ENCODE data around the gene PSAP. TPM values are rescaled to one million over a fixed set of nuclear protein-coding genes. Genes with fewer than 3 reads are reported as not detected.

PSAP gene
- total RNA-seq, 1 experiment from 2014 or later = 114 TPM

DNA sequence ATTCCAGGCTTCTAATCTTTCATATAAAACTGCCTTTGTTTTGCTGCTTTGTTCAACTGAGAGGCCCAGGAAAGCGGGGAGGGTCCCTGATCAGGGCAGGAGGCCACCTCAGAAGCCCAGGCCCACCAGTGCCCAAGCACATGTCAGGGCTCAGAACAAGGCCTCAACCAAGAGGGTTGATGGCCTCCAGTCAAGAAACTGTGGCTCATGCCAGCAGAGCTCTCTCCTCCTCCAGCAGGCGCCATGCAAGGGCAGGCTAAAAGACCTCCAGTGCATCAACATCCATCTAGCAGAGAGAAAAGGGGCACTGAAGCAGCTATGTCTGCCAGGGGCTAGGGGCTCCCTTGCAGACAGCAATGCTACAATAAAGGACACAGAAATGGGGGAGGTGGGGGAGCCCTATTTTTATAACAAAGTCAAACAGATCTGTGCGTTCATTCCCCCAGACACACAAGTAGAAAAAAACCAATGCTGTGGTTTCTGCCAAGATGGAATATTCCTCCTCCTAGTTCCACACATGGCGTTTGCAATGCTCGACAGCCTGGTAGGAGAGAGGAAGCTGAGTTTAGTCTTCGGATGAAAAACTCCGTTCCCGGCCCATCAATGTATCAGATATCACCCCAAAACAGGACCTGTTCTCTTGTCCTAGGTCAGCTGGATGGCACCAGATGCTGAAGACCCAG, 34.0 kb downstream of the PSAP start:
- Histone ChIP-seq H2AFZ (ENCODE audit: low read length) (no peak overlapping the region), H3K4me3 (ENCODE audit: low read length) (no peak overlapping the region), H3K27me3 (ENCODE audit: low read length) (no peaks in the 10 kb centered on the region), H3K27ac (ENCODE audit: low read length) (no peak overlapping the region), H3K36me3 (ENCODE audit: insufficient read depth, low read length) (no peaks in the 10 kb centered on the region; the same call in 1 of the 2 replicates), H3K4me2 (ENCODE audit: low read depth, low read length, poor library complexity, severe bottlenecking) (no peak overlapping the region), H3K9me2 (replicated peaks; ENCODE audit: insufficient read depth, low read length) (no peaks in the 10 kb centered on the region), H3K9ac (ENCODE audit: low read length) (no peak overlapping the region), H3K4me1 (ENCODE audit: low read length) (no peaks in the 10 kb centered on the region), H3K79me2 (ENCODE audit: low read length) (no peaks in the 10 kb centered on the region), H4K20me1 (ENCODE audit: insufficient read depth, low read depth, low read length) (no peaks in the 10 kb centered on the region; the same call in 1 of the 2 replicates), H3K9me3 (ENCODE audit: low read length) (no peaks in the 10 kb centered on the region)
- DNase-seq = no peak

DNA sequence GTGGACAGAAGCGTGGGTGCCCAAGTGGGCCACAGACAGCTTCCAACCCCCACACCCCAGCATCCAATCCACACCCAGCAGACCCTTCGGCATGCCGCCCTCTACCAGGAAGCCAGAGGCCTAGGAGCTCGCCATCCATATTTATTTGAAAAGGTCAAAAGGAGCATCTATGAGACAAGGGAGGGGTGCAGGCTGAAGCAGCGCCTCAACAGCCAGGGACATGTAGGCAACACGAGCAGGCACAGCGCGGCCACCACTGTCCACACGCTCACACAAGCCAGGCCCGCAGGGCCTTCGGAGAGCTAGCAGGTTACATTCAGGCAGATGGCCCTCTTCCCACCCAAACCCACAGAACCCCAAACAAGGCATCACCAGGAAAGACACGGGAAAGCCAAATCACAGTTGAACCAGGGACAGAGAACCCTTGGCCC, 34.6 kb downstream of the PSAP start:
- no peaks in the 10 kb centered on the region for H3K27me3 ChIP-seq (ENCODE audit: low read length)
- no peak for DNase-seq
- H3K9ac ChIP-seq (ENCODE audit: low read length) = no peak overlapping the region
- H4K20me1 ChIP-seq (ENCODE audit: insufficient read depth, low read depth, low read length) = no peaks in the 10 kb centered on the region; the same call in 1 of the 2 replicates
- no peak overlapping the region for H3K4me2 ChIP-seq (ENCODE audit: low read depth, low read length, poor library complexity, severe bottlenecking)
- no peak overlapping the region for H3K27ac ChIP-seq (ENCODE audit: low read length)
- no peaks in the 10 kb centered on the region for H3K79me2 ChIP-seq (ENCODE audit: low read length)
- H3K36me3 ChIP-seq (ENCODE audit: insufficient read depth, low read length) = no peaks in the 10 kb centered on the region; the same call in 1 of the 2 replicates
- H3K4me3 ChIP-seq (ENCODE audit: low read length) = no peak overlapping the region
- no peaks in the 10 kb centered on the region for H3K4me1 ChIP-seq (ENCODE audit: low read length)
- H3K9me2 ChIP-seq (replicated peaks; ENCODE audit: insufficient read depth, low read length) = no peaks in the 10 kb centered on the region
- no peaks in the 10 kb centered on the region for H3K9me3 ChIP-seq (ENCODE audit: low read length)
- no peak overlapping the region for H2AFZ ChIP-seq (ENCODE audit: low read length)

DNA sequence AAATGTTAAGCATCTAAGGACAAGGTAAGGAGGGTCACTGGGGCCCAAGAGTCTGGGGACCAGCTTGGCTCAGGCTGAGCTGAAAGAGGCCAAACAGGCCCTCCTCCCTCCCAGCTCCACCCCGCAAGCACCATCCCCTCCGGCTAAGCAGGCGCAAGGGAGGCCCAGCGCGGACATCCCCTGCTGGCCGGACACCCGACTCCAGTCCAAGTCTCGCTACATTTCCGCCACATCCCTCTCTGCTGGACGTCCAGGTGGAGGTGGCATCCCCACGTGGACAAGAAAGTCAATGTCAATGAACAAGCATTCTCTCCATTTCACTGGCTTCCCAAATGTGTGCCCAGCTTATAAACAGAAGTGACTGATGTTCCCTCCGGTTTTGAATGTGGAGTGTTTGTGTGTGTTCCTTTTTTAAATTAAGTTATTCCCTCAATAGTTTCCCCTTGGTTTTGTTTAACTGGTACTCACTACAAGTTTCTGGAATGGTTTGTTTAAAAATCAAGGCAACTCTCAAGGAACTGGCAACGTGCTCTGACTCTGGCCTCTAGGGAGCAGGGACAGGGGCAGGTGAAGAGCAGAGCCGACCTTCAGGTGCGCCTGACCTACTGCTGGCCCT, 35.4 kb downstream of the PSAP start:
- DNase-seq = no peak
- Histone ChIP-seq H3K9me2 (replicated peaks; ENCODE audit: insufficient read depth, low read length) (no peaks in the 10 kb centered on the region), H3K27me3 (ENCODE audit: low read length) (no peaks in the 10 kb centered on the region), H3K9ac (ENCODE audit: low read length) (no peak overlapping the region), H3K79me2 (ENCODE audit: low read length) (no peaks in the 10 kb centered on the region), H3K27ac (ENCODE audit: low read length) (no peak overlapping the region), H3K36me3 (ENCODE audit: insufficient read depth, low read length) (no peaks in the 10 kb centered on the region; the same call in 1 of the 2 replicates), H3K4me1 (ENCODE audit: low read length) (no peaks in the 10 kb centered on the region), H3K9me3 (ENCODE audit: low read length) (no peaks in the 10 kb centered on the region), H2AFZ (ENCODE audit: low read length) (no peak overlapping the region), H3K4me2 (ENCODE audit: low read depth, low read length, poor library complexity, severe bottlenecking) (no peak overlapping the region), H3K4me3 (ENCODE audit: low read length) (no peak overlapping the region), H4K20me1 (ENCODE audit: insufficient read depth, low read depth, low read length) (no peaks in the 10 kb centered on the region; the same call in 1 of the 2 replicates)

DNA sequence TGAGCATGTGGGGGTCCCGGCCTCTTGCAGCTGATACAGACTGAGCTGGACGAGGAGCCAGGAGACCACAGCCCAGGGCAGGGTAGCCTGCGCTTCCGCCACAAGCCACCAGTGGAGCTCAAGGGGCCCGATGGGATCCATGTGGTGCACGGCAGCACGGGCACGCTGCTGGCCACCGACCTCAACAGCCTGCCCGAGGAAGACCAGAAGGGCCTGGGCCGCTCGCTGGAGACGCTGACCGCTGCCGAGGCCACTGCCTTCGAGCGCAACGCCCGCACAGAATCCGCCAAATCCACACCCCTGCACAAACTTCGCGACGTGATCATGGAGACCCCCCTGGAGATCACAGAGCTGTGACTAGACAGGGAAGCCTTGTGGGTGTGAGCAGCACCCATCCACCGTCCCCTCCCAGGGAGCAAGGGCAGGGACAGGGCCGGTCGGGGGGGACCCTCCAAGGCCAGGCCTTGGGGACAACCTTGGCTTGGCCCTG, 36.1 kb downstream of the PSAP start:
- H3K9ac ChIP-seq (ENCODE audit: low read length) = no peak overlapping the region
- no peaks in the 10 kb centered on the region; the same call in 1 of the 2 replicates for H4K20me1 ChIP-seq (ENCODE audit: insufficient read depth, low read depth, low read length)
- no peak overlapping the region for H3K4me2 ChIP-seq (ENCODE audit: low read depth, low read length, poor library complexity, severe bottlenecking)
- H3K36me3 ChIP-seq (ENCODE audit: insufficient read depth, low read length) = no peaks in the 10 kb centered on the region; the same call in 1 of the 2 replicates
- H3K27ac ChIP-seq (ENCODE audit: low read length) = no peak overlapping the region
- H3K4me3 ChIP-seq (ENCODE audit: low read length) = no peak overlapping the region
- no peaks in the 10 kb centered on the region for H3K9me2 ChIP-seq (replicated peaks; ENCODE audit: insufficient read depth, low read length)
- H3K4me1 ChIP-seq (ENCODE audit: low read length) = no peaks in the 10 kb centered on the region
- H3K27me3 ChIP-seq (ENCODE audit: low read length) = no peaks in the 10 kb centered on the region
- no peaks in the 10 kb centered on the region for H3K79me2 ChIP-seq (ENCODE audit: low read length)
- no peaks in the 10 kb centered on the region for H3K9me3 ChIP-seq (ENCODE audit: low read length)
- DNase-seq = no peak
- no peak overlapping the region for H2AFZ ChIP-seq (ENCODE audit: low read length)

DNA sequence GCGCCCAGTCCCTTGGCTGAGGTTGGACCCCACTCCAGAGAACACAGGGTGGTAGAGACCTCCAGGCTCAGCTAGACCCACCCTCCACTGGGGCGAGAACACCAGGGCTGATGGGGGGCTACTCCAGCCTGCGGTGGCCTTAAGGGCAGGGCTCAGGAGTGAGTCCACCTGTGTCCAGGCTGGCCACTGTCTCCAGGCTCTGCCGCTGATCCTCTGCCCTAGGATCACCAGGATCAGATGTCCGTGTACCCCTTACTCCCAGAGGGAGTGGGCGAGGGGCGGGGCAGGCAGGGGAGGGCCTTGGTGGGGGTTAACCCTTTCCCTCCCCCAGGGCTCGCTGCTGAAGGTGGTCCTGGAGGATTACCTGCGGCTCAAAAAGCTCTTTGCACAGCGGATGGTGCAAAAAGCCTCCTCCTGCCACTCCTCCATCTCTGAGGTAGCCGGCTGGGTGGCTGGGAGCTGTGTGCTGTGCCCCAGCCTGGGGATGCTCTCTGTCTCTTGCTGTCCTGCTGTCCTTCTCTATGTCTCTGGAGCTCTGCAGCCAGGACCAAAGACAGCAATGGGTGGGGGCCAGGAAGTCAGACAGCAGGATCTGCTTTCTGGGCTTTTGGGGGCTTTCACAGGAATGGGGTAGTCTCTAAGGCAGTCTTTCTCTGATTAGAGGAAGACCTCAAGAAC, 38.0 kb downstream of the PSAP start:
- Histone ChIP-seq H3K27ac (ENCODE audit: low read length) (no peak overlapping the region), H3K4me2 (ENCODE audit: low read depth, low read length, poor library complexity, severe bottlenecking) (no peak overlapping the region), H3K36me3 (ENCODE audit: insufficient read depth, low read length) (no peaks in the 10 kb centered on the region; the same call in 1 of the 2 replicates), H3K9me2 (replicated peaks; ENCODE audit: insufficient read depth, low read length) (no peaks in the 10 kb centered on the region), H4K20me1 (ENCODE audit: insufficient read depth, low read depth, low read length) (no peaks in the 10 kb centered on the region), H3K79me2 (ENCODE audit: low read length) (no peaks in the 10 kb centered on the region), H3K9me3 (ENCODE audit: low read length) (no peaks in the 10 kb centered on the region), H3K4me1 (ENCODE audit: low read length) (no peaks in the 10 kb centered on the region), H3K27me3 (ENCODE audit: low read length) (no peaks in the 10 kb centered on the region), H3K9ac (ENCODE audit: low read length) (no peak overlapping the region), H2AFZ (ENCODE audit: low read length) (no peak overlapping the region), H3K4me3 (ENCODE audit: low read length) (no peak overlapping the region)
- DNase-seq = no peak

DNA sequence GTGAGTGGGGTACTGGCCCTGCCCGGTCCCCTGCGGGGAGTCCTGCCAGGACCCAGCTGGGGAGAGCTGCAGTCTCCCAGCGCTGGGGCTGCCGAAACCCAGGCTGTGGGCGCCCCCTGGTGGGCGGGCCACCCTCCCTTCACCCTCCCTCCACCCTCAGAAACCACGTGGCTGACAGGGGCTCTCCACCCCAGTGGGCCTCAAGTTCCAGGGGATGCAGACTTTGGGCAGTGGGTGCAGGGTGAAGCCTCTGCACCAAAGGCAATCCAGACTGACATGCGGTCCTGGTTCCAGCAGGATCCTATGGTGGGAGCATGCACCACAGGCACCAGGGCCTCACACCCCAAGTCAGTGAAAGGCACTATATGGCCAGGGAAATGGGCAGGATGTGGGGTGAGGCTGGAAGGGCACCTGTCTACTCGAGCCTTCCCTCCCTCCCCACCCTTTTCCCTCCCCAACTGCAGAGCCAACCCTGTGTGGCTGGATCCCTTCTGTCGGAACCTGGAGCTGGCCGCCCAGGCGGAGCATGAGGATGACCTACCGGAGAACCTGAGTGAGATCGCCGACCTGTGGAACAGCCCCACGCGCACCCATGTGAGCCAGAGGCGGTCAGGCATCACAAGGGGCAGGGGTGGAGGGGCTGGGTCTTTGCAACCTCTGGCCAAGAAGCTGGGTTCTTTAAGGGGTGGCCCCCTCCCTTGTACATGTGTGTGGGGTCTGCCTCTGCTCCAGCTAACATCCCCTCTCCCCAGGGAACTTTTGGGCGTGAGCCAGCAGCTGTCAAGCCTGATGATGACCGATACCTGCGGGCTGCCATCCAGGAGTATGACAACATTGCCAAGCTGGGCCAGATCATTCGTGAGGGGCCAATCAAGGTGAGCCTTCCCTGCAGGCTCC, 38.8 kb downstream of the PSAP start:
- no peaks in the 10 kb centered on the region; the same call in 1 of the 2 replicates for H3K36me3 ChIP-seq (ENCODE audit: insufficient read depth, low read length)
- H3K27ac ChIP-seq (ENCODE audit: low read length) = no peak overlapping the region
- no peak overlapping the region for H3K4me3 ChIP-seq (ENCODE audit: low read length)
- no peaks in the 10 kb centered on the region for H3K9me3 ChIP-seq (ENCODE audit: low read length)
- H3K4me2 ChIP-seq (ENCODE audit: low read depth, low read length, poor library complexity, severe bottlenecking) = no peak overlapping the region
- no peaks in the 10 kb centered on the region for H3K4me1 ChIP-seq (ENCODE audit: low read length)
- H3K9me2 ChIP-seq (replicated peaks; ENCODE audit: insufficient read depth, low read length) = no peaks in the 10 kb centered on the region
- H3K27me3 ChIP-seq (ENCODE audit: low read length) = no peaks in the 10 kb centered on the region
- H3K9ac ChIP-seq (ENCODE audit: low read length) = no peak overlapping the region
- no peak overlapping the region for H2AFZ ChIP-seq (ENCODE audit: low read length)
- H4K20me1 ChIP-seq (ENCODE audit: insufficient read depth, low read depth, low read length) = no peaks in the 10 kb centered on the region
- no peaks in the 10 kb centered on the region for H3K79me2 ChIP-seq (ENCODE audit: low read length)
- peak; percentile 89 for DNase-seq

DNA sequence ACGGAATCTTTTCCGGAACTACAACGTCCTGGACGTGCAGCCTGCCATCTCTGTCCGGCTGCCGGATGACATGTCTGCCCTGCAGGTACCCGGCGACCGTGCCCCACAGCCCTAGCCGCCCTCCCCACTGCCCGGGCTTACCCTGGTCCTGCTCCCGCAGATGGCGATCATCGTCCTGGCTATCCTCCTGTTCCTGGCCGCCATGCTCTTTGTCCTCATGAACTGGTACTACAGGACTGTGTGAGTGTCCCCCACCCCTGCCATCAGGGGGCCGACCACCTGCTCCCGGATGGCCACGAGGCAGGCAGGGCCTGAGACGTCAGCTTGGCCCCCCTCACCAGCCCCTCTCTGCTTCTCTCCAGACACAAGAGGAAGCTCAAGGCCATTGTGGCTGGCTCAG, 39.7 kb downstream of the PSAP start:
- no peak for DNase-seq

More for the DNA sequence above, 39.7 kb downstream of the PSAP start:
- H3K27ac ChIP-seq (ENCODE audit: low read length) = no peak overlapping the region
- H3K9me3 ChIP-seq (ENCODE audit: low read length) = no peaks in the 10 kb centered on the region
- H3K4me3 ChIP-seq (ENCODE audit: low read length) = no peak overlapping the region
- H3K36me3 ChIP-seq (ENCODE audit: insufficient read depth, low read length) = no peaks in the 10 kb centered on the region
- no peak overlapping the region for H2AFZ ChIP-seq (ENCODE audit: low read length)
- no peak overlapping the region for H3K9ac ChIP-seq (ENCODE audit: low read length)
- no peak overlapping the region for H3K4me2 ChIP-seq (ENCODE audit: low read depth, low read length, poor library complexity, severe bottlenecking)
- H3K9me2 ChIP-seq (replicated peaks; ENCODE audit: insufficient read depth, low read length) = no peaks in the 10 kb centered on the region
- H4K20me1 ChIP-seq (ENCODE audit: insufficient read depth, low read depth, low read length) = no peaks in the 10 kb centered on the region
- H3K27me3 ChIP-seq (ENCODE audit: low read length) = no peaks in the 10 kb centered on the region
- H3K4me1 ChIP-seq (ENCODE audit: low read length) = no peaks in the 10 kb centered on the region
- H3K79me2 ChIP-seq (ENCODE audit: low read length) = no peaks in the 10 kb centered on the region
